Neuronal stem cell (in vitro differentiated cells): ENCODE measurements around the gene PLD4.

Experiments used
- DNase-seq: peaks from one replicate; pipeline ENCODE4 v3.0.0-alpha.2; 2013; ENCODE audit warnings: low spot score
- H2AFZ ChIP-seq: one replicate; pipeline ENCODE4 v1.6.1; 2013; ENCODE audit warnings: mild to moderate bottlenecking, low read length, inconsistent platforms
- H2AK5ac ChIP-seq: 2 replicates; pipeline ENCODE4 v1.6.1; 2013; ENCODE audit warnings: low read depth, mild to moderate bottlenecking, inconsistent platforms, low read length, moderate library complexity, mixed read lengths
- H2BK120ac ChIP-seq: 2 replicates; pipeline ENCODE4 v1.6.1; 2013; ENCODE audit warnings: low read depth, mild to moderate bottlenecking, inconsistent platforms, low read length, moderate library complexity, mixed read lengths
- H2BK12ac ChIP-seq: one replicate; pipeline ENCODE4 v1.6.1; 2013; ENCODE audit warnings: low read length, inconsistent platforms
- H2BK15ac ChIP-seq: 2 replicates; pipeline ENCODE4 v1.6.1; 2013; ENCODE audit warnings: mild to moderate bottlenecking, low read length, inconsistent platforms, mixed read lengths
- H2BK5ac ChIP-seq: one replicate; pipeline ENCODE4 v1.6.1; 2013; ENCODE audit warnings: inconsistent platforms, mild to moderate bottlenecking, low read length, moderate library complexity
- H3K14ac ChIP-seq: one replicate; pipeline ENCODE4 v1.6.1; 2013; ENCODE audit warnings: low read length, inconsistent platforms
- H3K18ac ChIP-seq: 2 replicates; pipeline ENCODE4 v1.6.1; 2013; ENCODE audit warnings: low read length, inconsistent platforms
- H3K23ac ChIP-seq: 2 replicates; pipeline ENCODE4 v1.6.1; 2013; ENCODE audit warnings: low read depth, mild to moderate bottlenecking, mixed read lengths, low read length, inconsistent platforms; ENCODE audit not compliant: poor library complexity
- H3K27ac ChIP-seq: replicated peaks from 3 replicates; pipeline ENCODE4 v1.5.1; 2013; ENCODE audit warnings: low read length, inconsistent platforms
- H3K27me3 ChIP-seq, 3 experiments: 2 replicates each; pipeline ENCODE4 v1.6.1; 2013; ENCODE audit warnings: low read length in 3 of 3, mild to moderate bottlenecking in 2 of 3, inconsistent platforms in 1 of 3, low read depth in 1 of 3, mixed read lengths in 1 of 3, moderate library complexity in 1 of 3; ENCODE audit not compliant: control insufficient read depth in 3 of 3, insufficient read depth in 3 of 3
- H3K36me3 ChIP-seq, 2 donors: replicated peaks in 1 of 2; 2 replicates each; pipeline ENCODE4 v1.6.1; 2013; ENCODE audit warnings: low read length in 2 of 2; ENCODE audit not compliant: control insufficient read depth in 2 of 2, insufficient read depth in 2 of 2
- H3K4ac ChIP-seq: 2 replicates; pipeline ENCODE4 v1.6.1; 2013; ENCODE audit warnings: inconsistent platforms, mild to moderate bottlenecking, low read length, moderate library complexity
- H3K4me1 ChIP-seq, 2 donors: 1 replicate in 1 of 2; 2 replicates in 1 of 2; pipeline ENCODE4 v1.6.1; 2013; ENCODE audit warnings: low read length in 2 of 2, low read depth in 1 of 2; ENCODE audit not compliant: control insufficient read depth in 2 of 2, insufficient read depth in 1 of 2
- H3K4me2 ChIP-seq: one replicate; pipeline ENCODE4 v1.6.1; 2013; ENCODE audit warnings: mild to moderate bottlenecking, low read length, inconsistent platforms; ENCODE audit not compliant: insufficient read depth, poor library complexity, severe bottlenecking
- H3K4me3 ChIP-seq, 2 donors: 2 replicates each; pipeline ENCODE4 v1.5.1; 2013; ENCODE audit warnings: low read length in 2 of 2, mild to moderate bottlenecking in 2 of 2, inconsistent platforms in 1 of 2, moderate library complexity in 1 of 2
- H3K79me1 ChIP-seq: one replicate; pipeline ENCODE4 v1.6.1; 2013; ENCODE audit warnings: low read depth, mild to moderate bottlenecking, inconsistent platforms, low read length, moderate library complexity
- H3K9ac ChIP-seq: one replicate; pipeline ENCODE4 v1.6.1; 2013; ENCODE audit warnings: mild to moderate bottlenecking, low read depth, low read length, inconsistent platforms; ENCODE audit not compliant: poor library complexity
- H3K9me3 ChIP-seq, 2 donors: replicated peaks in 1 of 2; 2 replicates each; pipeline versions ENCODE3 to v1.6.1; 2013; ENCODE audit warnings: low read length in 2 of 2, mild to moderate bottlenecking in 2 of 2, inconsistent platforms in 1 of 2, low read depth in 1 of 2, mixed read lengths in 1 of 2, moderate library complexity in 1 of 2; ENCODE audit not compliant: control insufficient read depth in 2 of 2, insufficient read depth in 1 of 2
- H4K8ac ChIP-seq: one replicate; pipeline ENCODE4 v1.6.1; 2013; ENCODE audit warnings: low read depth, mild to moderate bottlenecking, inconsistent platforms, low read length, moderate library complexity
- H4K91ac ChIP-seq: one replicate; pipeline ENCODE4 v1.6.1; 2013; ENCODE audit warnings: low read length, low read depth, mild to moderate bottlenecking, inconsistent platforms; ENCODE audit not compliant: poor library complexity
- WGBS, 2 donors: extraction: QIAGEN DNeasy Blood & Tissue Kit; methylation state at CpG; one replicate each; pipeline ENCODE4 v1.1.7; 2013; ENCODE audit warnings: missing lambda C conversion rate in 2 of 2, mixed read lengths in 1 of 2; ENCODE audit not compliant: insufficient read length in 2 of 2, insufficient replicate concordance in 1 of 2; ENCODE audit errors: extremely low coverage in 2 of 2; 5-methylcytosine and 5-hydroxymethylcytosine counted together

The PLD4 gene

GRCh38 chr14:104894331-104895206 is 30.1 kb upstream of the PLD4 start:
- Histone ChIP-seq H2AFZ (no peak overlapping the region), H2BK5ac (no peak overlapping the region), H2BK15ac (no peak overlapping the region), H3K79me1 (no peaks in the 10 kb centered on the region), H3K18ac (no peak overlapping the region), H3K4me2 (peak overlapping the region; percentile 11), H3K4me1 (peaks cover 0 to 6% of the 10 kb centered on the region in 2 donors), H3K23ac (no peak overlapping the region), H3K4me3 (no peak overlapping the region), H3K27me3 (peaks cover 0 to 7% (median 0%) of the 10 kb centered on the region in 3 experiments), H2AK5ac (peak overlapping the region; percentile 63), H3K36me3 (no peaks in the 10 kb centered on the region), H3K9ac (no peak overlapping the region), H3K9me3 (no peaks in the 10 kb centered on the region), H3K14ac (peak overlapping the region; percentile 21), H3K27ac (no peak overlapping the region), H4K8ac (peak overlapping the region; percentile 65), H2BK120ac (no peak overlapping the region), H3K4ac (no peak overlapping the region), H4K91ac (no peak overlapping the region), H2BK12ac (no peak overlapping the region)
- DNase-seq, result no peak
- WGBS, 2 donors, result no CpG with 5 or more reads among the region's 30 CpGs

GRCh38 chr14:104895207-104895785 is 29.4 kb upstream of the PLD4 start:
- Histone ChIP-seq H2AFZ (no peak overlapping the region), H4K8ac (peak overlapping the region; percentile 65), H2BK12ac (no peak overlapping the region), H3K18ac (no peak overlapping the region), H3K4ac (no peak overlapping the region), H4K91ac (no peak overlapping the region), H3K23ac (peak overlapping the region; percentile 20), H3K9ac (no peak overlapping the region), H3K4me1 (peaks cover 0 to 6% of the 10 kb centered on the region in 2 donors), H3K4me2 (no peak overlapping the region), H3K14ac (no peak overlapping the region), H2BK120ac (no peak overlapping the region), H3K36me3 (no peaks in the 10 kb centered on the region), H3K79me1 (no peaks in the 10 kb centered on the region), H3K27ac (no peak overlapping the region), H2BK5ac (no peak overlapping the region), H3K9me3 (no peaks in the 10 kb centered on the region), H3K27me3 (peaks cover 0 to 14% (median 0%) of the 10 kb centered on the region in 3 experiments), H2AK5ac (no peak overlapping the region), H3K4me3 (no peak overlapping the region), H2BK15ac (no peak overlapping the region)
- no peak for DNase-seq
- no CpG with 5 or more reads among the region's 9 CpGs for WGBS, 2 donors

GRCh38 chr14:104895786-104896661 is 28.7 kb upstream of the PLD4 start:
- Histone ChIP-seq H3K27ac (no peak overlapping the region), H3K14ac (no peak overlapping the region), H3K9me3 (no peaks in the 10 kb centered on the region), H3K4ac (no peak overlapping the region), H2BK5ac (no peak overlapping the region), H3K4me2 (no peak overlapping the region), H2BK15ac (no peak overlapping the region), H2AK5ac (peak overlapping the region; percentile 70), H2AFZ (no peak overlapping the region), H3K4me1 (peaks cover 0 to 6% of the 10 kb centered on the region in 2 donors), H3K79me1 (no peaks in the 10 kb centered on the region), H4K8ac (peak overlapping the region; percentile 65), H2BK12ac (no peak overlapping the region), H2BK120ac (no peak overlapping the region), H3K4me3 (no peak overlapping the region), H3K27me3 (peaks cover 0 to 21% (median 0%) of the 10 kb centered on the region in 3 experiments), H3K36me3 (no peaks in the 10 kb centered on the region), H4K91ac (no peak overlapping the region), H3K9ac (peak overlapping the region; percentile 21), H3K18ac (peak overlapping the region; percentile 27), H3K23ac (peak overlapping the region; percentile 31)
- no peak for DNase-seq
- WGBS, 2 donors, result no CpG with 5 or more reads among the region's 34 CpGs
